NCI-H1105 (cell line): ENCODE results near the gene FRMD4A.
"Not testable (repeated sequence)": the region's sequence is repeated elsewhere in the genome, so short reads cannot be mapped to it uniquely, and the experiment has no call there.

Source experiments
- DNase-seq: peaks from one replicate; lab custom pipeline; 2025; lab: John Stamatoyannopoulos, UW

FRMD4A gene

GRCh38 chr10:13877154-13877909, 453.4 kb downstream of the FRMD4A start:
- DNase-seq, result no peak

DNA sequence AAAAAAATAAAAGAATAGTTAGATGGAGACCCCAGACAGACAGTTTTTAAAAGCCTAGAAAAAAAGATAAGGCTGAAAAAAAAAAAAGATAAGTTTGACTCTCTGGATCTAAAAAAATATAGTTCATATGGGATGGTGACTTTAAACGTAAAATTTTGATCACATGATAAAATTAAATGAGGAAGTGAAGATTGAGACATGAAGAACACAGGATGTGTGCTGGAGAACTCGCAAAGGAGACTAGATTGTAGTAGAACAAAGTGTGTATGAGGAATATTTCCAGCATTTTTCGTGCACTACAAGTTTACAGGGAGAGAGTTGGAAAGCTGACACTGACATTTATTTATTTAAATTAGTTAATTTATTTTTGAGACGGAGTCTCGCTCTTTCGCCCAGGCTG, 457.5 kb downstream of the FRMD4A start:
- no peak for DNase-seq

DNA sequence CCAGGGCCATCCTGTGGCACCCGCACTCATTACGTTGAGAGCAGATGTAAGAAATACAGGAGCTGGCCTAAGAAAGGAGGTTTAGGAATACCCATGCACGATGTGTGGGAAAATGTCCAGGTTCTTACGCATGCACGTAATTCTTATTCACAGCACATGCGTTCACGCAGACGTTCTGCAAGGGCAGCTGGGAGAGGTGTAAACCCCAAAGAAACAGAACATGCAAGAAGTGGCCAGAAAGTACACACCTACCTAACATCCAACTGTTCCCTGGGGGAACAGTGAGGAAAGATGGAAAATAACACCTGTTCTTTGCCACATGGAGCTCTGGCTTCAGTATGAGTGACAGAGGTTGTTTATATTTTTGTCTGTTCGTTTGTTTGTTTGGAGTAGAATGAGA, 458.3 kb downstream of the FRMD4A start:
- DNase-seq, result no peak

GRCh38 chr10:13871776-13872175, 458.9 kb downstream of the FRMD4A start:
- no peak for DNase-seq

GRCh38 chr10:13871011-13871410, 459.7 kb downstream of the FRMD4A start:
- DNase-seq, result no peak

- no peak for DNase-seq
Measured at GRCh38 chr10:13869295-13869664, 461.4 kb downstream of the FRMD4A start.

DNA sequence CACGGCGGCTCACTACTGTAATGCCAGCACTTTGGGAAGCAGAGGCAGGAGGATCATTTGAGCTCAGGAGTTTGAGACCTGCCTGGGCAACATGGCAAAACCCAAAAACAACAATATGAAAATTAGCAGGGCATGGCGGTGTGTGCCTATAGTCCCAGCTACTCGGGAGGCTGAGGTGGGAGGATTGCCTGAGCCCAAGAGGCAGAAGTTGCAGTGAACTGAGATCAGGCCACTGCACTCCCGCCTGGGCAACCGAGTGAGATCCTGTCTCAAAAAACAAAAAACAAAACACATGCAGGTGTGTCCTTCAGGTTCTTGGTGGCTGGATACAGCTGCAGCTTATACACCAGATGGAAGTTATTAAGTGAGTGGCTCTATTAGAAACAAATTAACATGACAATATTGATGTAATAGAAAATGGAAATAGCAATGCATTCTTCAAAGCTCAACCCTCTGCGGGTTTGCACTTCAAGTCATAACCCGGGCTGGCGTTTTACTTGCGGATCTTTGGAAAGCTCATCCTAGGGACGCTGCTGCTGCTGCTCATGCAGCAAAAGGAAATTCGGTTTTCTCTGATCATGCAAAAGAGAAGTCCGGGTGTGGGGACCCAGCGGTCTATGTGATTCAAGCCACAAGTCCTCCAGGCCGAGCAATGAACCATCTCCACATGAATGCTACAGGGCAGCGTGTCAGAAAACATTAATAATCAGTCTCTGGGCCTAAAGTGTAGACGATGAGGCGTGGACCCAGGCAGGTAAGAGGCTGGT, 462.0 kb downstream of the FRMD4A start:
- no peak for DNase-seq

DNA sequence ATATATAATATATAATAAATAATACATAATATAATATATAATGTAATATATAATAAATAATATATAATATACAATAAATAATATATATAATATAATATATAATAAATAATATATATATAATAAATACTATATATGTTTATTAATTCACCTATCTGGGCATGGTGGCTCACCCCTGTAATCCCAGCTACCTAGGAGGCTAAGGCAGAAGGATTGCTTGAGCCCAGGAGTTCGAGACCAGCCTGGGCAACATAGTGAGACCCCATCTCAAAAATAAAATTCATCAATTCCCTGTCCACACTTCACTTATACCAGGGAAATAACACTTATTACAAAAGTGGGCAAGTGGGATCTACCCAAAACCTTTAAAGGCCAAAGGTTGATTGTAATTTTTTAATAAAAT, 462.9 kb downstream of the FRMD4A start:
- DNase-seq, result no peak

- no peak for DNase-seq
Measured at GRCh38 chr10:13865758-13866491, 464.8 kb downstream of the FRMD4A start.

GRCh38 chr10:13865220-13865619, 465.5 kb downstream of the FRMD4A start:
- DNase-seq, result not testable (repeated sequence)

- DNase-seq, result no peak
Measured at GRCh38 chr10:13862546-13863233, 468.0 kb downstream of the FRMD4A start.

DNA sequence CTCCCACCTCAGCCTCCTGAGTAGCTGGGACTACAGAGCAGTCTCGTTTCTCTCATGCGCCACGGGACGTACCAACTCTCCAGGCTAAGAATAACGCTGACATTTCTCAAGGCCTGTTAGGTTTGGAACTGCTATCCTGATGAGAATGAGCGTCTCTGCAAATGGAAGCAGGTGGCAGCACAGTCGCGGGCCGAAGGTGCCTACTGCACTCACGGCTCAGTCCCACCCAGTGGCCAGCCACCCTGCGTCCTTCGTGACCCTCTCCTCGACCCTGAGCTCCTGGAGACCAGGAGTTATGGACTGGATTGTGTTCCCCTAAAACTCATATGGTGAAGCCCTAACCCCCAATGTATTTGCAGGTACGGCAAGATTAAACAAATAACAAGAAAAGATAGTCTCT, 469.8 kb downstream of the FRMD4A start:
- DNase-seq, result no peak

GRCh38 chr10:13859979-13860654, 470.6 kb downstream of the FRMD4A start:
- DNase-seq, result no peak

GRCh38 chr10:13858709-13859108, 472.0 kb downstream of the FRMD4A start:
- DNase-seq, result no peak

GRCh38 chr10:13857451-13857850, 473.3 kb downstream of the FRMD4A start:
- DNase-seq, result no peak

GRCh38 chr10:13853854-13854253, 476.9 kb downstream of the FRMD4A start:
- no peak for DNase-seq

GRCh38 chr10:13852872-13853271, 477.9 kb downstream of the FRMD4A start:
- DNase-seq, result no peak

- no peak for DNase-seq
Measured at GRCh38 chr10:13851906-13852305, 478.8 kb downstream of the FRMD4A start.

DNA sequence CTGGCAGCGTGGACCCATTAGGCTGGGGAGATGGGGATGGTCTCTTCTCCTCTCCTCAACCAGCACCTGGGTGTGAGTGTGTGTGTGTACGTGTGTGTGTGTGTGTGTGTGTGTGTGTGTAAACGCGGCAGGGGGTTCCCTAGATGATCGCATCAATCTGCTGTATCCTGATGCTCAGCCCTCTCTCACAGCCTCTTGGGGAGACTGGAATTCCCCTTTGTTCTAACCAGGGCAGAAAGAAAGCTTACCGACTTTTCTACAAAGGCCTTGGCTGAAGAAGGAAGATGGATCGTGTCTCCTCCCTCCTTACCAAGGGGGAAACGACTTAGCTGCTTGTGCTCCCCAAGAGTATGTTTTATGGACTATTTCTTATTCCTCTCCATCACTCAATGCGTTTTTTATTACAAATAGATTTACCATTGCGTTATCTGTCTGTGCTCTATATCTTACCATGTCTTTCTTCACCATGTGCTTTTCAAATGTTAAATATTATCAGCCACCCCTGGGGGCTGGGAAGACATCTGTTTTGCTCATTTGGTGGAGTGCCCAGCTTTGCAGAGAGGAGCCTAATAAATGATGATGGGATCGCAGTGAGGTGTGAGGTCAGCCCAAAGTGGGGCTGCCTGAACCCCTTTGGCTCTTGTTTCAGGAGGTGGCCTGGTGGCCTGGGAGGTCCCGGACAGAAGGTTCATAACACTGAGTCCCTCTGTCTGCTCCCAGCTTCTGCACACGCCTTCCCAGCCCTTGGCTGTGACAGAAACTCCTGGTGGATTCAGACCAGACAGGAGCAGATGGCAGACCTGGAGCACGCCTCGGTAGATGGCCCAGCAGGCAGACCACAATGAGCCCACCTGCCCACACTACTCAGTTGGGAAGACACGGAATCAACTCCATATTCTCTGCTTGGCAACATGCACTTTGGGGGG, 481.9 kb downstream of the FRMD4A start:
- DNase-seq, result no peak

DNA sequence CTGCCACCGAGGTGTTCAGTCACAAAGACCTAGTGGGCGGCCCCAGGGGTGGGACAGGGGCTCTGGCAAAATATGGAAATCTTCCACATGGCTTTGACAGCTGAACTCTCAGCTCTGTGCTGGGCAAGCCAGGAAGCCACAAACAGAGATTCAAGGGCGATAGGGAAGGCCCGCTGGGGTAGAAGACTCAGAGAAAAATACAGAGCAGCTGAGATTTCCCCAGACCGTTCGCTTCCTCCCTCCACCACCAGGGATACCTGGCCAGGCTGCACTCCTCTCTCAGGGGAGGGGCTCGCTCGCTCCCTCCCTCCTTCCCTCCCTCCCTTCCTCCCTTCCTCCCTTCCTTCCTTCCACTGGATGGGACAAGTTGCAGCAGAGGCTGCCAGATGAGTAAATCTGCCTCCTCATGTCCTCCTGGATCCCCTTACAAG, 483.5 kb downstream of the FRMD4A start:
- no peak for DNase-seq

GRCh38 chr10:13845897-13846296, 484.8 kb downstream of the FRMD4A start:
- DNase-seq, result no peak
